ENCODE data around the gene TRIO. TPM values are rescaled to one million over a fixed set of nuclear protein-coding genes. Genes with fewer than 3 reads are reported as not detected.
A peak's percentile ranks its signal among the peaks of the same experiment; 100 is the strongest.

The TRIO gene
- total RNA-seq, 1 experiment from 2014 or later: 211 TPM

- CTCF ChIA-PET: no interaction called here
Measured at GRCh38 chr5:14201325-14202045, 58.3 kb downstream of the TRIO start.

GRCh38 chr5:14202462-14202861, 59.3 kb downstream of the TRIO start:
- Histone ChIP-seq H2AFZ (ENCODE audit: low read length) (no peak overlapping the region), H4K20me1 (ENCODE audit: low read length) (peaks cover 11% of the 10 kb centered on the region; the same call in 1 of the 2 replicates), H3F3A (ENCODE audit: low read length, unreplicated experiment) (no peaks in the 10 kb centered on the region), H3K36me3 (ENCODE audit: low read depth, low read length) (peaks cover 4% of the 10 kb centered on the region; the same call in 1 of the 2 replicates), H3K9ac (ENCODE audit: low read length) (no peak overlapping the region), H3K79me2 (ENCODE audit: low read length) (peaks cover 100% of the 10 kb centered on the region), H3K27me3 (ENCODE audit: low read length) (no peaks in the 10 kb centered on the region), H3K4me3 (ENCODE audit: low read length) (no peak overlapping the region), H3K27ac (ENCODE audit: low read length) (no peak overlapping the region), H3K4me2 (ENCODE audit: low read length) (no peak overlapping the region), H3K9me2 (replicated peaks; ENCODE audit: low read length) (no peaks in the 10 kb centered on the region), H3K9me3 (ENCODE audit: low read length) (no peaks in the 10 kb centered on the region), H3K4me1 (ENCODE audit: insufficient read depth, low read length) (peaks cover 31% of the 10 kb centered on the region)
- DNase-seq: no peak
- intact Hi-C loops (cut with micrococcal nuclease): no loop called here
- BruUV-seq (replicated peaks): no TSS peak
- ChIA-PET CTCF (no interaction called here), POLR2A (ENCODE audit: unreplicated experiment) (interaction anchor here (0.8 kb wide), 1 partner anchor 17 kb away, joined by 5 read pairs; no protein-coding TSS in a partner anchor)
- TF ChIP-seq EZH2phosphoT487 (IDR thresholded peaks at IDR 0.05; ENCODE audit: borderline replicate concordance, low read length) (no peak), EZH2 (IDR thresholded peaks at IDR 0.05; ENCODE audit: low read length, unreplicated experiment) (no peak), CTCF (conservative IDR thresholded peaks at IDR 0.05; ENCODE audit: low read depth, low read length) (no peak)
- ATAC-seq: no peak

More at GRCh38 chr5:14201325-14202045, 58.3 kb downstream of the TRIO start:
- no peaks in the 10 kb centered on the region for H3K27me3 ChIP-seq (ENCODE audit: low read length)
- ATAC-seq (no peak), DNase-seq (peak; percentile 36)
- H3K9me2 ChIP-seq (replicated peaks; ENCODE audit: low read length): no peaks in the 10 kb centered on the region
- no peaks in the 10 kb centered on the region for H3K9me3 ChIP-seq (ENCODE audit: low read length)
- H2AFZ ChIP-seq (ENCODE audit: low read length): no peak overlapping the region
- intact Hi-C loops (cut with micrococcal nuclease): no loop called here
- BruUV-seq (replicated peaks): no TSS peak
- no peak overlapping the region for H3K9ac ChIP-seq (ENCODE audit: low read length)
- peaks cover 8% of the 10 kb centered on the region; the same call in 1 of the 2 replicates for H3K36me3 ChIP-seq (ENCODE audit: low read depth, low read length)
- H3K4me2 ChIP-seq (ENCODE audit: low read length): no peak overlapping the region
- H3K27ac ChIP-seq (ENCODE audit: low read length): peak overlapping the region; percentile 4; the same call in 1 of the 2 replicates
- peaks cover 20% of the 10 kb centered on the region; the same call in 1 of the 2 replicates for H4K20me1 ChIP-seq (ENCODE audit: low read length)
- H3K4me1 ChIP-seq (ENCODE audit: insufficient read depth, low read length): peaks cover 31% of the 10 kb centered on the region
- POLR2A ChIA-PET (ENCODE audit: unreplicated experiment): interaction anchor here (0.6 kb wide), 1 partner anchor 93 kb away, joined by 3 read pairs; no protein-coding TSS in a partner anchor
- no peak for TF ChIP-seq CTCF (conservative IDR thresholded peaks at IDR 0.05; ENCODE audit: low read depth, low read length)
- TF ChIP-seq EZH2 (IDR thresholded peaks at IDR 0.05; ENCODE audit: low read length, unreplicated experiment): no peak
- no peak for TF ChIP-seq EZH2phosphoT487 (IDR thresholded peaks at IDR 0.05; ENCODE audit: borderline replicate concordance, low read length)
- no peaks in the 10 kb centered on the region for H3F3A ChIP-seq (ENCODE audit: low read length, unreplicated experiment)
- H3K4me3 ChIP-seq (ENCODE audit: low read length): no peak overlapping the region
- peaks cover 100% of the 10 kb centered on the region for H3K79me2 ChIP-seq (ENCODE audit: low read length)
